Prostate gland (tissue), 2 donors: ENCODE measurements around the gene WNT11. TPM values are rescaled to one million over a fixed set of nuclear protein-coding genes. Genes with fewer than 3 reads are reported as not detected.
"Not testable (repeated sequence)": the region's sequence is repeated elsewhere in the genome, so short reads cannot be mapped to it uniquely, and the experiment has no call there.

Experiments used
- DNase-seq: peaks from one replicate; pipeline ENCODE4 v3.0.0-alpha.2; 2019; ENCODE audit warnings: low spot score
- H3K27ac ChIP-seq, 2 donors: fragments of 200-600 bp; sonication (generic); 2 replicates each; pipeline ENCODE4 v1.5.1; 2017 to 2019
- H3K27me3 ChIP-seq: fragments of 200-600 bp; sonication (generic); replicated peaks from 2 replicates; pipeline ENCODE4 v1.5.1; 2019; ENCODE audit not compliant: insufficient read depth
- H3K36me3 ChIP-seq, 2 donors: fragments of 200-600 bp; sonication (generic); 1 replicate in 1 of 2; 2 replicates in 1 of 2; pipeline versions ENCODE4 v1.5.1 to v1.8.1; 2017 to 2019
- H3K4me1 ChIP-seq: fragments of 200-600 bp; sonication (generic); replicated peaks from 2 replicates; pipeline ENCODE4 v1.5.1; 2019
- H3K4me3 ChIP-seq, 2 donors: fragments of 200-600 bp; sonication (generic); 2 replicates each; pipeline ENCODE4 v1.5.1; 2017 to 2019
- H3K9me3 ChIP-seq: fragments of 200-600 bp; sonication (generic); 2 replicates; pipeline ENCODE4 v1.5.1; 2017
- POLR2A ChIP-seq: fragments of 450-650 bp; IDR thresholded peaks from one replicate; pipeline ENCODE4 v1.6.1; 2016; ENCODE audit warnings: antibody characterized with exemption, mild to moderate bottlenecking
- POLR2AphosphoS5 ChIP-seq: sonication (generic); formaldehyde crosslinking; IDR thresholded peaks from one replicate; pipeline ENCODE4 v1.6.1; 2017; ENCODE audit warnings: antibody characterized with exemption
- whole genome bisulfite sequencing: methylation state at CpG from one replicate; pipeline ENCODE4 v1.1.5; 2018; 5-methylcytosine and 5-hydroxymethylcytosine counted together
- intact Hi-C: fragments of 100-400 bp; cut with DNase I; formaldehyde crosslinking; loops from one replicate; pipeline ENCODE4 v1.14.2; 2022
- total RNA-seq, 2 donors: library from RNA; depleted of rRNA; stranded (reverse); fragments of >200 nt; gene quantifications; one replicate each; pipeline ENCODE4 v1.1.0, GENCODE V29; 2016
- TF ChIP-seq, protein P1 (sequence below), 4 experiments: fragments of 200-600 bp in 2 of 4; fragments of 450-650 bp in 2 of 4; sonication (generic) in 2 of 4; IDR thresholded peaks; 1 replicate in 3 of 4; 2 replicates in 1 of 4; pipeline ENCODE4 v1.5.1; 2016 to 2019; ENCODE audit warnings: antibody characterized with exemption in 4 of 4, mild to moderate bottlenecking in 2 of 4, moderate library complexity in 2 of 4

WNT11 gene
- total RNA-seq, 2 donors from 2014 or later, result 4.1 to 9.3 TPM

DNA sequence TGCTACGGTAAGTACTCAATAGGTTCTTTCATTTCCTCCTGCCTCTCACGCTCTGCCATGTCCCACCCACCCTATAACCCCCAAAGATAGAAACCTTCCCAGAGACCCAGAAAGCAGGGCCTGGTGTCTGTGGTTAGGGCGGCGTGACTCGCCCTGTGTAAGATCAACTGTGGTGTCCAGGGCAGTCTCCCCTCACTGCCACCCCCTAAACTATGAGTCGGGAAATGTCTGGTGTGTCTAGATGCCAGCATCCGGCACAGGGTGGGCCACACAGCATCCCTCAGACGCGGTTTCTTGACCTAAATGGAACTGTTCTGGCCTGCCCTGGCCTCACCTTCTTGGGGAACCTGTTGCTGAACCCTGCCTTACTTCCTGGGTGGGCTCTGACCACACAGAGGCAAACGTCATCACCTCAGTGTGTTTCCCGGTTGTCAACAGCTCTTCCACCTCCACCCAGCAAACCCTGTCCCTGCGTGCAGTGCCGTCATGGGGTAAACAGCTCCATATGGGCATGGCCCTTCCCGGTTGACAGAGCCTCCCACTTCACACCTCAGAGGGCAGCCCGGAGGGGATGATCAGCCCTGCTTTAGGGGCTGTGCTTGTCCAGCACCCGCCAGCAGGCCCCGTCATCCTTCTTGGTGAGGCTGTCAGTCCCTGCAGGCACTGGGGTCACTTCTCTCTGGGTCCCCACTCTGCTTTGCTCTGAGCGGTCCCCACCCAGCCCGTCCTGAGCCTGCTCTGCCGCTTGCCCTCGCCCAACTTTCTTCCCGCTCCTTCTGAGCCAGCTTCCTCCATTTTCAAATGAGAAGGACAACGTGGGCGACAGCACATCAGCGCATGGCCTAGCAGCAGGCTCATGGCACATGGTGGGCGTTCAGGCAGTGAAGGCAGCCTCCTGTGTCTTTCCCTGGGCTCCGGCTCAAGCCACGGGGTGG lies 6.0 kb downstream of the WNT11 start:
- 90% methylated on average over 28 of the region's 28 CpGs for WGBS
- DNase-seq, result no peak
- intact Hi-C loops, result loop anchor here (10.0 kb wide), 1 partner anchor 245 kb away; the partner anchor contains the start of gene EMSY
- no peak overlapping the region for H3K27ac ChIP-seq
- no peak for TF ChIP-seq POLR2A
- no peak overlapping the region for H3K4me3 ChIP-seq
- H3K27me3 ChIP-seq, result no peaks in the 10 kb centered on the region
- H3K9me3 ChIP-seq, result no peaks in the 10 kb centered on the region
- no peaks in the 10 kb centered on the region for H3K4me1 ChIP-seq
- no peaks in the 10 kb centered on the region for H3K36me3 ChIP-seq

GRCh38 chr11:76198691-76199090 lies 7.6 kb downstream of the WNT11 start:
- H3K4me1 ChIP-seq, H3K4me3 ChIP-seq, H3K27ac ChIP-seq, DNase-seq, H3K36me3 ChIP-seq, intact Hi-C loops, H3K27me3 ChIP-seq, H3K9me3 ChIP-seq: not testable (repeated sequence)
- WGBS, result 95% methylated on average over 6 of the region's 6 CpGs

- no peak for DNase-seq
- H3K4me3 ChIP-seq, result no peak overlapping the region
- H3K4me1 ChIP-seq, result no peaks in the 10 kb centered on the region
- no peaks in the 10 kb centered on the region for H3K27me3 ChIP-seq
- TF ChIP-seq, protein P1, sequence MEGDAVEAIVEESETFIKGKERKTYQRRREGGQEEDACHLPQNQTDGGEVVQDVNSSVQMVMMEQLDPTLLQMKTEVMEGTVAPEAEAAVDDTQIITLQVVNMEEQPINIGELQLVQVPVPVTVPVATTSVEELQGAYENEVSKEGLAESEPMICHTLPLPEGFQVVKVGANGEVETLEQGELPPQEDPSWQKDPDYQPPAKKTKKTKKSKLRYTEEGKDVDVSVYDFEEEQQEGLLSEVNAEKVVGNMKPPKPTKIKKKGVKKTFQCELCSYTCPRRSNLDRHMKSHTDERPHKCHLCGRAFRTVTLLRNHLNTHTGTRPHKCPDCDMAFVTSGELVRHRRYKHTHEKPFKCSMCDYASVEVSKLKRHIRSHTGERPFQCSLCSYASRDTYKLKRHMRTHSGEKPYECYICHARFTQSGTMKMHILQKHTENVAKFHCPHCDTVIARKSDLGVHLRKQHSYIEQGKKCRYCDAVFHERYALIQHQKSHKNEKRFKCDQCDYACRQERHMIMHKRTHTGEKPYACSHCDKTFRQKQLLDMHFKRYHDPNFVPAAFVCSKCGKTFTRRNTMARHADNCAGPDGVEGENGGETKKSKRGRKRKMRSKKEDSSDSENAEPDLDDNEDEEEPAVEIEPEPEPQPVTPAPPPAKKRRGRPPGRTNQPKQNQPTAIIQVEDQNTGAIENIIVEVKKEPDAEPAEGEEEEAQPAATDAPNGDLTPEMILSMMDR (IDR thresholded peaks at IDR 0.05), result no peak
- TF ChIP-seq POLR2A (no peak), POLR2AphosphoS5 (no peak)
- no peak overlapping the region for H3K27ac ChIP-seq
- intact Hi-C loops, result no loop called here
- no peaks in the 10 kb centered on the region for H3K9me3 ChIP-seq
- whole genome bisulfite sequencing, result 88% methylated on average over 6 of the region's 6 CpGs
- no peaks in the 10 kb centered on the region for H3K36me3 ChIP-seq
Observed at GRCh38 chr11:76197941-76198640, 8.2 kb downstream of the WNT11 start.

DNA sequence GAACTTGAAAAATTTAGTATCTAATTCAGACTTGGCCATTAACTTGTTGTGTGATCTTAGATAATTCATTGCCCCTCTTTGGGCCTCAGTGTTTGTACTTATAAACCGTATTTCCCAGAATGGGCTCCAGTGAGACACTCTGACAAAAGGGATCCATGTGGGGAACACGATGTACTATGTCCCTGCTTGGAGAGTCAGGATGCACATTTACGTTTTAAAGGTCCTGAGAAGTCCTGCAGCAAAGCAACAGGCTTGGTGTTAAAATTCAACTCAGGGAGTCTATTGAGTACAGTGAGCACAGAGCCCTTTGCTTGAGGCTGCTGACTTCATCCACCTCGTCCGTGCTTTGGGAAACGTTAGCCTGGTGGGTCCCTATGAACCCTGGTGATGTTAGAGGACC lies 9.0 kb downstream of the WNT11 start:
- Histone ChIP-seq H3K27ac (no peak overlapping the region), H3K9me3 (no peaks in the 10 kb centered on the region), H3K4me3 (no peak overlapping the region), H3K27me3 (no peaks in the 10 kb centered on the region), H3K4me1 (no peaks in the 10 kb centered on the region), H3K36me3 (no peaks in the 10 kb centered on the region)
- intact Hi-C loops, result no loop called here
- DNase-seq, result no peak
- WGBS, result 87% methylated on average over 6 of the region's 6 CpGs
- TF ChIP-seq POLR2A (no peak), POLR2AphosphoS5 (no peak)
- TF ChIP-seq, protein P1 (IDR thresholded peaks at IDR 0.05), result no peak

- intact Hi-C loops, result no loop called here
- TF ChIP-seq POLR2AphosphoS5 (no peak), POLR2A (no peak)
- TF ChIP-seq, protein P1 (IDR thresholded peaks at IDR 0.05), result no peak
- DNase-seq, result no peak
- WGBS, result 90% methylated on average over 3 of the region's 3 CpGs
- Histone ChIP-seq H3K4me3 (no peak overlapping the region), H3K27ac (no peak overlapping the region), H3K4me1 (no peaks in the 10 kb centered on the region), H3K27me3 (no peaks in the 10 kb centered on the region), H3K9me3 (no peaks in the 10 kb centered on the region), H3K36me3 (no peaks in the 10 kb centered on the region)
Observed at GRCh38 chr11:76196849-76197248, 9.5 kb downstream of the WNT11 start.
